Glutamatergic neuron (in vitro differentiated cells): ENCODE results near the gene LCE5A. TPM values are rescaled to one million over a fixed set of nuclear protein-coding genes. Genes with fewer than 3 reads are reported as not detected.
A peak's percentile ranks its signal among the peaks of the same experiment; 100 is the strongest.

ENCODE experiments used
- DNase-seq: peaks from one replicate; pipeline ENCODE4 v3.0.0; 2022
- H3K27ac Mint-ChIP-seq: one replicate; pipeline ENCODE4 v1.8.0; 2020; ENCODE audit warnings: mild to moderate bottlenecking, mixed read lengths, inconsistent platforms; ENCODE audit not compliant: unreplicated experiment
- H3K27me3 Mint-ChIP-seq: one replicate; pipeline ENCODE4 v1.8.0; 2020; ENCODE audit warnings: mild to moderate bottlenecking, moderate library complexity, mixed read lengths, inconsistent platforms; ENCODE audit not compliant: unreplicated experiment
- H3K36me3 Mint-ChIP-seq: one replicate; pipeline ENCODE4 v1.8.0; 2020; ENCODE audit warnings: mild to moderate bottlenecking, mixed read lengths, inconsistent platforms; ENCODE audit not compliant: unreplicated experiment
- H3K4me1 Mint-ChIP-seq: one replicate; pipeline ENCODE4 v1.8.0; 2020; ENCODE audit warnings: mild to moderate bottlenecking, low read depth, mixed read lengths, inconsistent platforms; ENCODE audit not compliant: unreplicated experiment
- H3K4me3 Mint-ChIP-seq: one replicate; pipeline ENCODE4 v1.8.0; 2020; ENCODE audit warnings: mild to moderate bottlenecking, mixed read lengths, inconsistent platforms; ENCODE audit not compliant: unreplicated experiment
- H3K9me3 Mint-ChIP-seq: one replicate; pipeline ENCODE4 v1.8.0; 2020; ENCODE audit warnings: mild to moderate bottlenecking, moderate library complexity, mixed read lengths, inconsistent platforms; ENCODE audit not compliant: unreplicated experiment
- long read RNA-seq: library from polyadenylated mRNA; unstranded; transcript quantifications from one replicate; pipeline ENCODE4 v2.0.0, GENCODE V29; 2020; ENCODE audit not compliant: unreplicated experiment
- total RNA-seq: library from RNA; stranded (reverse); fragmentation: NEBNext Ultra II Directional; extraction: Animal tissue kit (Norgen Biotek cat#: 25700); gene quantifications from one replicate; pipeline ENCODE4 v1.2.1, GENCODE V29; 2021; ENCODE audit not compliant: unreplicated experiment
- TF ChIP-seq, protein P1 (sequence below): fragments of 200-600 bp; sonication (generic); IDR thresholded peaks from one replicate; pipeline ENCODE4 v1.5.0; 2021; ENCODE audit not compliant: partially characterized antibody, unreplicated experiment

LCE5A gene, protein sequence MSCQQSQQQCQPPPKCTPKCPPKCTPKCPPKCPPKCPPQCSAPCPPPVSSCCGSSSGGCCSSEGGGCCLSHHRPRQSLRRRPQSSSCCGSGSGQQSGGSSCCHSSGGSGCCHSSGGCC
- not detected for total RNA-seq
- long read RNA-seq: 0 reads

DNA sequence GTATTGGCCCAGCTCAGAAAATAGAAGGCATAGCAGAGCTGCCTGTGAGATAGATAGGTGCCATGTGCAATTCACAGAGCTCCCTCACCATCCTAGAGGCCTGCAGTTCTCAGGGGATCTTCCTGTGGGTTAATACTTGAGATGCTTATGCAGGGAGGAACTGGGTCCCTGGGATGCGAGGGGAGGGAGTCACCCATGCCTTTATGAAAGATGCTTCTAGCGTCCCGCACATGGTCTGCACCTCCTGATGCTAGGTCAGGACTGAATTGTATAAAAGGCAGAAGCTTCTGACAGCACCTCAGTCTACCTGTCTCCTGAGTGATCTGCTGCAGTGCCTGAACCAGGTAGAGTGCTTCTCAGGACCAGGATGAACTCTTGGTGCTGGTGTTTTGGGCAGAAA is at the start of gene LCE5A:
TSS of gene LCE5A (plus strand) at position 301 of the 400 bp plus-strand sequence. CDS start 732 bp downstream, outside the sequence.
- no peaks in the 10 kb centered on the region for H3K36me3 Mint-ChIP-seq
- peaks cover 3% of the 10 kb centered on the region for H3K27me3 Mint-ChIP-seq
- H3K4me3 Mint-ChIP-seq: no peak within 1 kb of the TSS
- H3K27ac Mint-ChIP-seq: no peak within 1 kb of the TSS
- no peaks in the 10 kb centered on the region for H3K4me1 Mint-ChIP-seq
- no peak for DNase-seq
- H3K9me3 Mint-ChIP-seq: peaks cover 3% of the 10 kb centered on the region
- TF ChIP-seq, protein P1, sequence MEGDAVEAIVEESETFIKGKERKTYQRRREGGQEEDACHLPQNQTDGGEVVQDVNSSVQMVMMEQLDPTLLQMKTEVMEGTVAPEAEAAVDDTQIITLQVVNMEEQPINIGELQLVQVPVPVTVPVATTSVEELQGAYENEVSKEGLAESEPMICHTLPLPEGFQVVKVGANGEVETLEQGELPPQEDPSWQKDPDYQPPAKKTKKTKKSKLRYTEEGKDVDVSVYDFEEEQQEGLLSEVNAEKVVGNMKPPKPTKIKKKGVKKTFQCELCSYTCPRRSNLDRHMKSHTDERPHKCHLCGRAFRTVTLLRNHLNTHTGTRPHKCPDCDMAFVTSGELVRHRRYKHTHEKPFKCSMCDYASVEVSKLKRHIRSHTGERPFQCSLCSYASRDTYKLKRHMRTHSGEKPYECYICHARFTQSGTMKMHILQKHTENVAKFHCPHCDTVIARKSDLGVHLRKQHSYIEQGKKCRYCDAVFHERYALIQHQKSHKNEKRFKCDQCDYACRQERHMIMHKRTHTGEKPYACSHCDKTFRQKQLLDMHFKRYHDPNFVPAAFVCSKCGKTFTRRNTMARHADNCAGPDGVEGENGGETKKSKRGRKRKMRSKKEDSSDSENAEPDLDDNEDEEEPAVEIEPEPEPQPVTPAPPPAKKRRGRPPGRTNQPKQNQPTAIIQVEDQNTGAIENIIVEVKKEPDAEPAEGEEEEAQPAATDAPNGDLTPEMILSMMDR: no peak

DNA sequence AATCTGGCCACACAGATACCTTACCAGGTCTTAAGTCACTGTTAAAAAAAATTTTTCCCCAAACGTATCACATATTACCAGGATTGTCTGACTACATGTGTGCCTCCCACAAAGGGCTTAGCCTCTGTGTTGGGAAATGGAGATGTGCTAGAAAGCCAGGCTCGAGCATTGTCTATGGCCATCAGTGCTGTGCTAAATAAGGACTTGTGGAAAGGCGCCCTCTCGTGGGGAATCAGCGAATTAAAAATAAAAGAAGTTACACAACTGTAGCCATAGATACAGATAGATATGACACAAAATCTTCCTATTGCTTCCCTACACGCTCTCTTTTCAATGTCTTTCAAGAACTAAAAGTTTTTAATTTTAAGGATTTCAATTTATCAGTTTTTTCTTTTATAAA is 49.1 kb upstream of the LCE5A start:
- peak; percentile 65 for DNase-seq
- no peaks in the 10 kb centered on the region for H3K4me1 Mint-ChIP-seq
- H3K27me3 Mint-ChIP-seq: no peaks in the 10 kb centered on the region
- TF ChIP-seq, protein P1: peak; percentile 84
- H3K9me3 Mint-ChIP-seq: no peaks in the 10 kb centered on the region
- H3K36me3 Mint-ChIP-seq: no peaks in the 10 kb centered on the region
- H3K4me3 Mint-ChIP-seq: no peak overlapping the region
- no peak overlapping the region for H3K27ac Mint-ChIP-seq

DNA sequence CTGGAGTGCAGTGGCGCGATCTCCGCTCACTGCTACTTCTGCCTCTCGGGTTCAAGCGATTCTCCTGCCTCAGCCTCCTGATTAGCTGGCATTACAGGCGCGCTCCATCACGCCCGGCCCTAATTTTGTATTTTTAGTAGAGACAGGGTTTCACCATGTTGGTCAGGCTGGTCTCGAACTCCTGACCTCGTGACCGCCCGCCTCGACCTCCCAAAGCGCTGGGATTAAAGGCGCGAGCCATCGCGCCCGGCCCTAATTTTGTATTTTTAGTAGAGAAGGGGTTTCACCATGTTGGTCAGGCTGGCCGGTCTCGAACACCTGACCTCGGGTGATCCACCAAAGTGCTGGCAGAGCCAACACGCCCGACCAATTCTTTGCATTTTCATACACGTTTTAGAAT is 48.0 kb upstream of the LCE5A start:
- Mint-ChIP-seq H3K36me3 (no peaks in the 10 kb centered on the region), H3K4me1 (no peaks in the 10 kb centered on the region), H3K9me3 (no peaks in the 10 kb centered on the region), H3K4me3 (no peak overlapping the region), H3K27ac (no peak overlapping the region), H3K27me3 (no peaks in the 10 kb centered on the region)
- DNase-seq: no peak
- TF ChIP-seq, protein P1: no peak

DNA sequence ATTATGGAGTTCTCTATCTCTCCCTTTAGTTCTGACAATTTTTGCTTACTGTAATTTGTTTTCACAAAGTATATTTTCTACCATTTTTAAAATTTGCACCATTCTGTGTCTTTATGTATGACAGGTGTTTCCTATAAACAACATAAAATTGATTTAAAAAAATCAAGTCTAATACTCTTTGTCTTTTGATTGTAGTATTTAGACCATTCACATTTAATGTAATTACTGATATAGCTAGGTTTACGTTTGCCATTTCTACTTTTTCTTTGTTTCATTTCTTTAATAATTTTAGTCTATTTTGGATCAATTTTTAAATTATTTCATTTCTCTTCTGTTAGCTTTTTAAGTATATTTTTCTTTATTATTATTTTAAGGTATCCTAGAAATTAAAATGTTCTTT is 44.4 kb upstream of the LCE5A start:
- Mint-ChIP-seq H3K4me1 (no peaks in the 10 kb centered on the region), H3K27me3 (peaks cover 1% of the 10 kb centered on the region), H3K27ac (no peak overlapping the region), H3K36me3 (no peaks in the 10 kb centered on the region), H3K9me3 (peaks cover 3% of the 10 kb centered on the region), H3K4me3 (no peak overlapping the region)
- TF ChIP-seq, protein P1: no peak
- DNase-seq: no peak

DNA sequence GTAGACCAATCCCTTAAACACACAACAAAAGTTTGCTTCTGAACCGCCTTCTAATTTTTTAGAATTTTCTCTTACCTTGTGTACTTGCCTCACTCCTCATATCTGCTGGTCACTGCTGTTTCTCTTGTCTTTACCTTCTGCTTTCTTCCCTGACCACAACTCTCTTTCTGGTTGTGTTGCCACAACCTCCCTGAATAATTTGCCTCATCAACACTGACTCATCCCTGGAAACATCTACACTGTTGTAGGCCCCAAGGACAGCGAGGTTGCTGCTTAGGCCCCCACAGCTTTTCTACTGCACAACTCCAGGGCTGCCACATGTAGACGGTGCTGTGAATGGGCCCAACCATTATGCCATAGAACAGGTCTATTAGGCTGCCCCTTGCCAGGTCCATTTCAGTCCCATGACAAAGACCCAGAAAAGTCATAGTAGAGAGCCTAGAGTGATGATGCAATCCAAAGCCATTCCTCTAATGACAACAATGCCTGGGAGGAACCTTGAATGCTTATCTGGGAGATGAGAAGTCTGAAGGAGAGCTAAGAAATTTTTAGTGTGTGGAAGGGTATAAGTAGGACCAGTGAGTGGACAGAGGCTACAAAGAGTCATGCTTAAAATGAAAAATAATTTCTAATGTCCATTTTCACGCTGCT is 36.6 kb upstream of the LCE5A start:
- Mint-ChIP-seq H3K27ac (no peak overlapping the region), H3K4me1 (no peaks in the 10 kb centered on the region), H3K27me3 (peaks cover 5% of the 10 kb centered on the region), H3K36me3 (peaks cover 31% of the 10 kb centered on the region), H3K9me3 (peaks cover 25% of the 10 kb centered on the region), H3K4me3 (no peak overlapping the region)
- DNase-seq: no peak
- TF ChIP-seq, protein P1: no peak
